ENCODE results near the gene ZNF439.
A peak's percentile ranks its signal among the peaks of the same experiment; 100 is the strongest.
"Not testable (repeated sequence)": the region's sequence is repeated elsewhere in the genome, so short reads cannot be mapped to it uniquely, and the experiment has no call there.

ZNF439 gene

GRCh38 chr19:11902228-11902627 is 53.7 kb downstream of the ZNF439 start:
- Histone ChIP-seq H3K27me3 (ENCODE audit: control insufficient read depth, insufficient read depth, low read length) (no peaks in the 10 kb centered on the region), H3K4me1 (ENCODE audit: control insufficient read depth, insufficient read depth, low read length) (no peaks in the 10 kb centered on the region), H3K36me3 (ENCODE audit: control insufficient read depth, insufficient read depth, low read length) (peaks cover 35% of the 10 kb centered on the region)

GRCh38 chr19:11905928-11906327 is 57.4 kb downstream of the ZNF439 start:
- H3K27me3 ChIP-seq (ENCODE audit: control insufficient read depth, insufficient read depth, low read length): no peaks in the 10 kb centered on the region
- peaks cover 35% of the 10 kb centered on the region for H3K36me3 ChIP-seq (ENCODE audit: control insufficient read depth, insufficient read depth, low read length)
- peak overlapping the region; percentile 42 for H3K4me3 ChIP-seq (ENCODE audit: low read depth, low read length)
- H3K4me1 ChIP-seq (ENCODE audit: control insufficient read depth, insufficient read depth, low read length): no peaks in the 10 kb centered on the region
- peaks cover 72% of the 10 kb centered on the region for H3K9me3 ChIP-seq (ENCODE audit: control insufficient read depth, insufficient read depth, low read length)
- H3K9ac ChIP-seq (ENCODE audit: low read depth, low read length): no peak overlapping the region
- H3K27ac ChIP-seq (ENCODE audit: low read depth, low read length): no peak overlapping the region

More at GRCh38 chr19:11902228-11902627, 53.7 kb downstream of the ZNF439 start:
- Histone ChIP-seq H3K27ac (ENCODE audit: low read depth, low read length) (no peak overlapping the region), H3K9ac (ENCODE audit: low read depth, low read length) (no peak overlapping the region), H3K9me3 (ENCODE audit: control insufficient read depth, insufficient read depth, low read length) (peaks cover 87% of the 10 kb centered on the region), H3K4me3 (ENCODE audit: low read depth, low read length) (no peak overlapping the region; the same call in 1 of the 2 replicates)

- not testable (repeated sequence) for H3K4me1 ChIP-seq (ENCODE audit: control insufficient read depth, insufficient read depth, low read length); H3K4me3 ChIP-seq (ENCODE audit: low read depth, low read length); H3K36me3 ChIP-seq (ENCODE audit: control insufficient read depth, insufficient read depth, low read length); H3K27me3 ChIP-seq (ENCODE audit: control insufficient read depth, insufficient read depth, low read length); H3K27ac ChIP-seq (ENCODE audit: low read depth, low read length); H3K9ac ChIP-seq (ENCODE audit: low read depth, low read length)
- H3K9me3 ChIP-seq (ENCODE audit: control insufficient read depth, insufficient read depth, low read length): peaks cover 56% of the 10 kb centered on the region
Observed at GRCh38 chr19:11911937-11912336, 63.4 kb downstream of the ZNF439 start.

- H3K27me3 ChIP-seq (ENCODE audit: control insufficient read depth, insufficient read depth, low read length); H3K36me3 ChIP-seq (ENCODE audit: control insufficient read depth, insufficient read depth, low read length); H3K27ac ChIP-seq (ENCODE audit: low read depth, low read length); H3K9ac ChIP-seq (ENCODE audit: low read depth, low read length); H3K4me3 ChIP-seq (ENCODE audit: low read depth, low read length); H3K4me1 ChIP-seq (ENCODE audit: control insufficient read depth, insufficient read depth, low read length): not testable (repeated sequence)
- H3K9me3 ChIP-seq (ENCODE audit: control insufficient read depth, insufficient read depth, low read length): peaks cover 54% of the 10 kb centered on the region
Observed at GRCh38 chr19:11914417-11915051, 66.0 kb downstream of the ZNF439 start.
